ENCODE data around the gene SH3RF2. TPM values are rescaled to one million over a fixed set of nuclear protein-coding genes. Genes with fewer than 3 reads are reported as not detected.

The SH3RF2 gene
- total and polyA plus RNA-seq, 2 of the 13 experiments (the other 11 are each of a cell fraction or from before 2014, with no cell fraction given), result 2.6 to 3.7 TPM

DNA sequence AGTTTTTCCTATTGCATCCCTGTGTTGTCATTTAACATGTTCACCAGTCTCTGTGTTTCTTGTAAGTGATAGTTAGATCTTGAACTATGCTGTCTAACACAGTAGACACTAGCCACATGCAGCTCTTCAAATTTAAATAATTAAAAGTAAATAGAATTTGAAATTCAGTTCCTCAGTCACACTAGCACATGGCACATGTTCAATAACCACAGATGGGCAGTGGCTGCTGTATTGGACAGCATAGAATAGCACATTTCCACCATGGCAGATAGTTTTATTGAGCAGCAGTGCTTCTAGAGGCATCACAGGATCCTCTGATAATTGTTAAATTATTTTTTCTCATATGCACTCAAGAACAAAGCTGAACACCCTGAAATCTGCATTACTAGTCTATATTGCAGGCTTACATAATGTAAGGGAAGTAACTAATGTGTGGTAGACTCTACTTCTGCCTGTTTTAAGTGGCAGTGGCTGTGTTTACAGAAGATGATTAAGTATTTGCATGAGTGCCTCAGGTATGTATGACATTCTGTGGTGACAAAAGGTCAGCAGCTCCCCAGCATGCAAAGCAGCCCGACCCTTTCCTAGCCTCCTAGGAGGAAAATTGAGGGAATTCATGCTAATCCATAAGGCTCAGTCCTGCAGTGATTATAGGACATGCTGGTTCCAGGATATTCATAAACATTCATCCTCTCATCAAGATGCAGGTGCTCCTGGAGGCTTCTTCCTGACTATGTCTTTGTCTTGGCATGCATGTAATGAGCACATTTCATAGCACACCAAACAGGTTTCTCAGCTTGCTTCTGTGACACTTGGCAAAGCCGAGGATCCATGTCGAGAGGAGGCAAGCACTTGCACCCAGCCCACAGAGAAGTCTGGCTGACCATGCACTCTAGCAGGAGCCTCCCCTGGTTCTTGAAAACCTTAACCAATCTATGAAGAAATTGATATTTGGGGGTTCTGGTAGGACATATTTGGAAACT, 45.5 kb downstream of the SH3RF2 start (continued):
- TF ChIP-seq EP300 (IDR thresholded peaks at IDR 0.05; ENCODE audit: low read depth in 2 of 2, low read length in 2 of 2) (peak in 1 of 2 experiments; percentile 83; a peak in 2 of 4 replicates), EP300 (CRISPR knock-in tag; IDR thresholded peaks at IDR 0.05; ENCODE audit: borderline replicate concordance) (peak; percentile 65; the same call in 1 of the 2 replicates), CREM (IDR thresholded peaks at IDR 0.05) (peak; percentile 50; the same call in 1 of the 2 replicates), CREM (CRISPR knock-in tag; IDR thresholded peaks at IDR 0.05) (no peak), RXRB (CRISPR knock-in tag; IDR thresholded peaks at IDR 0.05; ENCODE audit: borderline replicate concordance) (peak; percentile 57; the same call in 1 of the 2 replicates), NR2F2 (IDR thresholded peaks at IDR 0.05; ENCODE audit: borderline replicate concordance, low read depth) (peak; percentile 73), GATAD2A (CRISPR knock-in tag; IDR thresholded peaks at IDR 0.05) (peak; percentile 90), SALL1 (CRISPR knock-in tag; IDR thresholded peaks at IDR 0.05) (peak; percentile 70; the same call in 1 of the 2 replicates), TBX3 (IDR thresholded peaks at IDR 0.05; ENCODE audit: borderline replicate concordance) (peak; percentile 42; the same call in 1 of the 2 replicates), NR2C2 (CRISPR knock-in tag; IDR thresholded peaks at IDR 0.05; ENCODE audit: borderline replicate concordance) (0 out of 2 replicates have a peak, but pooled peaks have one; percentile 8), RARA (CRISPR knock-in tag; IDR thresholded peaks at IDR 0.05) (peak; percentile 86), NR2F1 (CRISPR knock-in tag; IDR thresholded peaks at IDR 0.05) (peak; percentile 61 to 81), KLF9 (CRISPR knock-in tag; IDR thresholded peaks at IDR 0.05; ENCODE audit: low read depth) (no peak), TEAD3 (CRISPR knock-in tag; optimal IDR thresholded peaks at IDR 0.05; ENCODE audit: borderline replicate concordance) (peak; percentile 97), TARDBP (CRISPR knock-in tag; IDR thresholded peaks at IDR 0.05) (0 out of 2 replicates have a peak, but pooled peaks have one; percentile 21), ZNF354B (CRISPR knock-in tag; IDR thresholded peaks at IDR 0.05) (no peak), ETV5 (CRISPR knock-in tag; IDR thresholded peaks at IDR 0.05; ENCODE audit: borderline replicate concordance) (peak; percentile 40; the same call in 1 of the 2 replicates)
- TF ChIP-seq, protein P1, sequence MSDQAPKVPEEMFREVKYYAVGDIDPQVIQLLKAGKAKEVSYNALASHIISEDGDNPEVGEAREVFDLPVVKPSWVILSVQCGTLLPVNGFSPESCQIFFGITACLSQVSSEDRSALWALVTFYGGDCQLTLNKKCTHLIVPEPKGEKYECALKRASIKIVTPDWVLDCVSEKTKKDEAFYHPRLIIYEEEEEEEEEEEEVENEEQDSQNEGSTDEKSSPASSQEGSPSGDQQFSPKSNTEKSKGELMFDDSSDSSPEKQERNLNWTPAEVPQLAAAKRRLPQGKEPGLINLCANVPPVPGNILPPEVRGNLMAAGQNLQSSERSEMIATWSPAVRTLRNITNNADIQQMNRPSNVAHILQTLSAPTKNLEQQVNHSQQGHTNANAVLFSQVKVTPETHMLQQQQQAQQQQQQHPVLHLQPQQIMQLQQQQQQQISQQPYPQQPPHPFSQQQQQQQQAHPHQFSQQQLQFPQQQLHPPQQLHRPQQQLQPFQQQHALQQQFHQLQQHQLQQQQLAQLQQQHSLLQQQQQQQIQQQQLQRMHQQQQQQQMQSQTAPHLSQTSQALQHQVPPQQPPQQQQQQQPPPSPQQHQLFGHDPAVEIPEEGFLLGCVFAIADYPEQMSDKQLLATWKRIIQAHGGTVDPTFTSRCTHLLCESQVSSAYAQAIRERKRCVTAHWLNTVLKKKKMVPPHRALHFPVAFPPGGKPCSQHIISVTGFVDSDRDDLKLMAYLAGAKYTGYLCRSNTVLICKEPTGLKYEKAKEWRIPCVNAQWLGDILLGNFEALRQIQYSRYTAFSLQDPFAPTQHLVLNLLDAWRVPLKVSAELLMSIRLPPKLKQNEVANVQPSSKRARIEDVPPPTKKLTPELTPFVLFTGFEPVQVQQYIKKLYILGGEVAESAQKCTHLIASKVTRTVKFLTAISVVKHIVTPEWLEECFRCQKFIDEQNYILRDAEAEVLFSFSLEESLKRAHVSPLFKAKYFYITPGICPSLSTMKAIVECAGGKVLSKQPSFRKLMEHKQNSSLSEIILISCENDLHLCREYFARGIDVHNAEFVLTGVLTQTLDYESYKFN (CRISPR knock-in tag; conservative IDR thresholded peaks at IDR 0.05), result peak; percentile 69
- TF ChIP-seq, protein P2, sequence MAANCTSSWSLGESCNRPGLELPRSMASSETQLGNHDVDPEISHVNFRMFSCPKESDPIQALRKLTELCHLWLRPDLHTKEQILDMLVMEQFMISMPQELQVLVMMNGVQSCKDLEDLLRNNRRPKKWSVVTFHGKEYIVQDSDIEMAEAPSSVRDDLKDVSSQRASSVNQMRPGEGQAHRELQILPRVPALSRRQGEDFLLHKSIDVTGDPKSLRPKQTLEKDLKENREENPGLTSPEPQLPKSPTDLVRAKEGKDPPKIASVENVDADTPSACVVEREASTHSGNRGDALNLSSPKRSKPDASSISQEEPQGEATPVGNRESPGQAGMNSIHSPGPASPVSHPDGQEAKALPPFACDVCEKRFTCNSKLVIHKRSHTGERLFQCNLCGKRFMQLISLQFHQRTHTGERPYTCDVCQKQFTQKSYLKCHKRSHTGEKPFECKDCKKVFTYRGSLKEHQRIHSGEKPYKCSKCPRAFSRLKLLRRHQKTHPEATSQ (CRISPR knock-in tag; IDR thresholded peaks at IDR 0.05; ENCODE audit: borderline replicate concordance), result no peak
- TF ChIP-seq, protein P3, sequence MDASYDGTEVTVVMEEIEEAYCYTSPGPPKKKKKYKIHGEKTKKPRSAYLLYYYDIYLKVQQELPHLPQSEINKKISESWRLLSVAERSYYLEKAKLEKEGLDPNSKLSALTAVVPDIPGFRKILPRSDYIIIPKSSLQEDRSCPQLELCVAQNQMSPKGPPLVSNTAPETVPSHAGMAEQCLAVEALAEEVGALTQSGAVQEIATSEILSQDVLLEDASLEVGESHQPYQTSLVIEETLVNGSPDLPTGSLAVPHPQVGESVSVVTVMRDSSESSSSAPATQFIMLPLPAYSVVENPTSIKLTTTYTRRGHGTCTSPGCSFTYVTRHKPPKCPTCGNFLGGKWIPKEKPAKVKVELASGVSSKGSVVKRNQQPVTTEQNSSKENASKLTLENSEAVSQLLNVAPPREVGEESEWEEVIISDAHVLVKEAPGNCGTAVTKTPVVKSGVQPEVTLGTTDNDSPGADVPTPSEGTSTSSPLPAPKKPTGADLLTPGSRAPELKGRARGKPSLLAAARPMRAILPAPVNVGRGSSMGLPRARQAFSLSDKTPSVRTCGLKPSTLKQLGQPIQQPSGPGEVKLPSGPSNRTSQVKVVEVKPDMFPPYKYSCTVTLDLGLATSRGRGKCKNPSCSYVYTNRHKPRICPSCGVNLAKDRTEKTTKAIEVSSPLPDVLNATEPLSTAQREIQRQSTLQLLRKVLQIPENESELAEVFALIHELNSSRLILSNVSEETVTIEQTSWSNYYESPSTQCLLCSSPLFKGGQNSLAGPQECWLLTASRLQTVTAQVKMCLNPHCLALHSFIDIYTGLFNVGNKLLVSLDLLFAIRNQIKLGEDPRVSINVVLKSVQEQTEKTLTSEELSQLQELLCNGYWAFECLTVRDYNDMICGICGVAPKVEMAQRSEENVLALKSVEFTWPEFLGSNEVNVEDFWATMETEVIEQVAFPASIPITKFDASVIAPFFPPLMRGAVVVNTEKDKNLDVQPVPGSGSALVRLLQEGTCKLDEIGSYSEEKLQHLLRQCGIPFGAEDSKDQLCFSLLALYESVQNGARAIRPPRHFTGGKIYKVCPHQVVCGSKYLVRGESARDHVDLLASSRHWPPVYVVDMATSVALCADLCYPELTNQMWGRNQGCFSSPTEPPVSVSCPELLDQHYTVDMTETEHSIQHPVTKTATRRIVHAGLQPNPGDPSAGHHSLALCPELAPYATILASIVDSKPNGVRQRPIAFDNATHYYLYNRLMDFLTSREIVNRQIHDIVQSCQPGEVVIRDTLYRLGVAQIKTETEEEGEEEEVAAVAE (CRISPR knock-in tag; IDR thresholded peaks at IDR 0.05; ENCODE audit: borderline replicate concordance), result no peak
